GM18508 (cell line): ENCODE data around the gene TOP2B.

Experiments
- ATAC-seq: cut with Tn5 transposase; IDR thresholded peaks from one replicate; pipeline ENCODE4 v1.9.1; 2021; ENCODE audit warnings: moderate number of reproducible peaks; ENCODE audit not compliant: insufficient read depth, unreplicated experiment

The TOP2B gene

GRCh38 chr3:25586553-25586952 lies 78.2 kb downstream of the TOP2B start:
- ATAC-seq: no peak

GRCh38 chr3:25586167-25586505 lies 78.6 kb downstream of the TOP2B start:
- no peak for ATAC-seq

- no peak for ATAC-seq
These were observed 79.1 kb downstream of the TOP2B start for GRCh38 chr3:25585361-25586166.

- ATAC-seq: no peak
These were observed 80.5 kb downstream of the TOP2B start for GRCh38 chr3:25584011-25584789.

GRCh38 chr3:25583343-25583742 lies 81.4 kb downstream of the TOP2B start:
- no peak for ATAC-seq

DNA sequence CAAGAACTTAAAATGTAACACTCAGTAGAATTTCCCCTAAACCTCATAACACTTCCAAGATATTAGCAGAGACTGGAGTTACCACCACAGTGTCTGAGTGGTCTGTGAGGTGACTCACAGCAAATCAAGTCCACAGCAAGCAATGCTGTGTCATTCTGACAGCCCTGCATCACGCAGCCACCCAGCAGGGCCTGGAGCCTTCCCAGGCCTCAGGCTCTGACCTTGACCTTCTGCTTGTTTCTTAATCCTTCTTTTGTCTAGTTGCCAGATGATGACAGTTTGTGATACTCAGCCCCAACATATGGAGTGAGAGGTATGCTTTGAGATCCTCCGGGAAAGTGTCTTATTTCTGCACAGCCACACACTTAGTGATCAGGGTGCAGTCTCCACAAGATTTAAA lies 82.5 kb downstream of the TOP2B start:
- ATAC-seq: no peak

DNA sequence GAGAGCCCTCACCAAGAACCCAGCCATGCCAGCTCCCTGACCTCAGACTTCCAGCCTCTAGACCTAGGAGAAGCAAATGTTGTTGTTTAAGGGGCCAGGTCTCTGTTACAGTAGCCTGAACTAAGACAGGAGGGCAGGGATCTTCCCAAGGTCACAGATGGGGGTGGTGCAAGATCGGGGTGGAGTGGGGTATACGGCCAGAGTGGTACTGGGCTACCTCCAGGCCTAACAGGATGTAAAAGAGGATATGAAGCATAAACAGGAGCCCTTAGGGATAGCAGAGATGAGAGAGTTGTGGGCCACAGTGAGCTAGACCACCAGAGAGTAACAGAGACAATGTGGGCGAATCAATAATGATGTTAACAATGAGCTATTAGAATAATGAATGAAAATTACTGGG lies 82.9 kb downstream of the TOP2B start:
- no peak for ATAC-seq

DNA sequence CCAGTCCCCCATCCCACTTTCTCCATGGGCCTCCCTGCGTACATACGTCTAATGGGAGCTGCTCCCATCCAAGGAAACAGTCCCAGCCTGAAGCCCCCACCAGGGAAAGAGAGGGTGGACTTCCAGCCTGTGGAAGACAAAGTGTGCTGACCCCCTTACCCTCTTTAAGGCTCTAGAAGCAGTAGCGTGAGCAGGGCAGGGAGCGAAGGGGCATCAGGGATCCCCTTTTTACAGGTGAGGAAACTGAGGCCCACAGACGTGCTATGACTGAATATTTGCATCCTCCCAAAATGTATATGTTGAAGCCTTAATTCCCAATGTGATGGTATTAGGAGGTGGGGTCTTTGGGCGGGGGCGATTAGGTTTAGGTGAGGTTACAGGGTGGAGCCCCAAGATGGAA lies 83.4 kb downstream of the TOP2B start:
- ATAC-seq: no peak

- ATAC-seq: no peak
These were observed 84.2 kb downstream of the TOP2B start for GRCh38 chr3:25580534-25580933.

DNA sequence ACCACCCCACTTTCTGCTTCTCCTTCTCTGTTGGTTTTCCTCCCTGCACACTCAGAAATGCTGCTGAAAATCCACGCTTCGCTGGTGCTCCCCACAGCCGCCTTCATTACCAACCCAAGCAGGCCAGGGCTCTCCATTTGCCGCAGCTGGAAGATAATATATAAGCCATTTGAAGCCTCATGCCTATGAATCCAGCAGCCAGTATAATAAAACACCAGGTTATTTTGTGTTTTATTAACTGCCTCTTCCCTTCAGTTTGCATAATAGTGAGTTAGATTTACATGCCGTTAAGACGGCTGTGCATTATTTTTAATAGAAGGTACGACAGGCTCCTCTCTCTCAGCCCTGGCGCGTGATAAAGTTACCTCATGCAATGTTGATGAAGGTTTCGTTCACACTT lies 86.6 kb downstream of the TOP2B start:
- ATAC-seq: no peak

- ATAC-seq: no peak
These were observed 87.8 kb downstream of the TOP2B start for GRCh38 chr3:25576831-25577454.

GRCh38 chr3:25576146-25576545 lies 88.6 kb downstream of the TOP2B start:
- no peak for ATAC-seq

- ATAC-seq: no peak
These were observed 89.7 kb downstream of the TOP2B start for GRCh38 chr3:25575001-25575400.

- no peak for ATAC-seq
These were observed 90.4 kb downstream of the TOP2B start for GRCh38 chr3:25574172-25574765.

DNA sequence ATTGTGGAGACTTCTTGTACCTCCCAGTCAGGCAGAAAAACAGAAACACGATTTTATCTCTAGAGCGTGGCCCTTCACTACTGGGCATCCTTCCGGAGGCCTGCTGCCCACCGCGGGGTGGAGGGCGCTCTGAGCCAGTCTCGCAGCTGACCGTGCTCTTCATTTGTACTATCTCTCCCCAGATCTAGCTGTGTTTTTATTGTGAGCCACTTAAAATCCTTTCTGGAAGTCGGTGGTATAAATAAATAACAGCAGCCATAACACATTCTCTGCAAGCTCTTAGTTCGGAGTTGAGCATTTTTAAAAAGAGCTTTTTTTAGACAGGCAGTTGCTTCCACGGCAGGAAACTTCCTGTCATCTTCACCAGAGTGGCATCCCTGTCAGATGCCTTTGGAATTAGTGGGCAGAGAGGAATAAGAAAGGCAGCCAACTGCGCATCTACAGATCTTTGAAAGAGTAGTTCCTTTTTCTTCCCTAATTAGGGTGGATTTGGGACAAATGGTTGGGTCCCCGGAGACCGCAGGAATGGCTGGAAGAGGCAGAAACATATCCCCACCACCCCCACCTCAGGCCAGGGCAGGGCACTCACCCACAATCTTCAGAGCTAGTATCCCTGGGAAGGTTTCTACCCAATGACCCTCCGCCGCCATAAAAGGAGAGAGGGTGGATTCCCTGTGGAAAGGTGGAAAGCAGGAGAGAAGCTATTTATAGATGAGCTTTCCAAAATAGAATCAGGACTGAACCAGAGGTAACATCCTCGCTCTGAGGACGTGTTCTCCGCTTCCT lies 91.1 kb downstream of the TOP2B start:
- ATAC-seq: no peak

DNA sequence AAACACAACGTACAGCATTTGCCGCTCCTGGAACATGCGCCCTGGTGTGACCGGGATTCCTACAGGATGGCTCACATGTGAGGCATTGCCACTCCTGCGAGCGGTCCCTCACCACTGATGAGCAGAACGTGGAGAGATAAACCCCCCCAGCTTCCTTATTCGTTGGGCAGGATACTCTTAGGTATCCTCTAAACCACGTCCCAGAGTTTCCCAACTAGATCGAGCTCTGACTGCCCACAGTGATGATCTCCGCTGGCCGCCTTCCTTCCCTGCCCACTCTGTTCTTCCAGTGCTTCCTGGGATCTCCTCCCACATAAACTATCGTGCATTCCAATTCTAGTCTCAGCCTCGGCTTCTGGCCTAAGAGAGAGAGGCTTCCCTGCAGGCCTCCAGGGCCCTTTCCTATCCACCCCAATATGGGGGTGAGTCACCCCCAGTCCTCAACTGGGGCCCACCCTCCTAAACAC lies 91.8 kb downstream of the TOP2B start:
- ATAC-seq: no peak

DNA sequence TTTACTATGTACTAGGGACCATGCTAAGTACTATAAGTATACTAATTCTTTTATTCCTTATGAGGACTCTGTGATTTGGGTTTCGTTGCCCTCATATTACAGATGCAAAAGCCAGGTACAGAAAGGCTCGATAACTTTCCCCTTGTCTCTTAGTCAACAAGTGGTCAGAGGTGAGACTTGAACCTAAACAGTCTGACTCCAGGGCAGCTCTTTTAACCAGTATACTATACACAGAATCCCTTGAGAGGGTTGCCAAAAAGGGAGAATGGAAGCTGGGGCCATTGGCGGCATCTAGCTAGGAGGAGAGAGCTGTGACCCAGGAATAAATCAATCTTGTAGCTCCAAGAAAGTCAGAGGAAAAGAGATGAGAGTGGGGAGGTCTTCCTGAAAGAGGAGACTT lies 92.4 kb downstream of the TOP2B start:
- ATAC-seq: no peak

GRCh38 chr3:25571285-25571684 lies 93.4 kb downstream of the TOP2B start:
- no peak for ATAC-seq

DNA sequence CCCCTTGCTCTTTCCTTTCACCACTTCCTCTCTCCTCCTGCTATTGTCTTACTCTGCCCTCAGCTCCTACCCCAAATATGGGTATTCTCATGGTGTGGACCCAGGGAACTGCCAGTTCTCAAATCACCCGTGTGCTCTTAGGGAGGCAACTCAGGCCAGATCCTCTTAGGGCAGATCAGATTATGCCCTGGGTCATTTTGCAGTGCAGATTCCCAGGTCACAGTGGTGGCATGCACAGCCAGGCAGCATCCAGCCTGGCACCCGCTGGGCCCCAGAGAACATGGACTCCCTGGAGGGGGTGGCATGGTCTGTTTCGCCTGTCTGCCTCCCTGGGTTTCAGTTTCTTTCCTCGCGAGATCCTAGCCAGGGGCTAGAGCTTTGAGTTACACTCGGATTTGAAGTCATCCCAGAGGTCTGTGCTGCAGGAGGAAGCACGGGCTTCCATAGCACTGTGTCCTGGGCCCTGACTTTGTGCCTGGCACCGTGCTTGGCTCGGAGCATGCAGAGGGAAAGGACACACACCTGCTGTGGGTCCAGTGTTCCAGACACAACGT lies 96.1 kb downstream of the TOP2B start:
- no peak for ATAC-seq
